Limb (tissue), 2 donors: ENCODE results near the gene RBM14.
"Not testable (repeated sequence)": the region's sequence is repeated elsewhere in the genome, so short reads cannot be mapped to it uniquely, and the experiment has no call there.

Source experiments
- DNase-seq, 2 donors: peaks; one replicate each; pipeline ENCODE4 v3.0.0-alpha.2; 2016; ENCODE audit errors: extremely low spot score in 2 of 2

RBM14 gene

DNA sequence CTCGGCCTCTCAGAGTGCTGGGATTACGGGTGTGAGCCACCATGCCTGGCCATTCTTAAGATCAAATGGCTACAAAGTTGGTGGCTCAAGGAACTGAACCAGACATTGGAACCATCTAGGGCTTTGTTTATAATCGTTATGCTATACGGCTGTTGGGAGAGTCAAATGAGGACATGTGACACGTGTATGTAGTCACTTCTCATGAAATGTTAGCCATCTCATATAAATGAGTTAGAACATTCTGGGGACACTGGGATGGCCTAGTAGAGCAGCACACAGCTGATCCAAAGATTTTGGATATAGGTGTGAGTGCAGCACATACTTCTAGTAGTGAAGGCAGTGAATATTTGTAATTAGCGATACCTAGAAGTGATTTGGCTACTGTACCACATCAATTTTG, 15.5 kb downstream of the RBM14 start:
- no peak for DNase-seq

DNA sequence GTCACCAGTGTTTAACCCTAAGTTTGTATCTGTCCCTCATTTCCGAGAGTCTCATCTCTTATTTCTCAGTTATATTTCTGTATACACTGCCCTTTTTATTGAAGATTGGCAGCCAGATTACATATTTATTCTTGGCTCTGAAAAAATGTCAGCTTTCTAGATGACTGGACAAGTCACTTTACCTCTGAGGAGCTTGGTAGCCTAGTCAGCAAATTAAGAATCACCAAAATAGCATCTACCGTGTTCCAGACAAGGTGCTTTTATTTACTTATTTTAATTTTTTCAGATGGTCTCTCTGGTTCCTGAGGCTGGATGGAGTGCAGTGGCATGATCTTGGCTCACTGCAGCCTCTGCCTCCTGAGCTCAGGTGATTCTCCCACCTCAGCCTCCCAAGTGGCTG, 16.5 kb downstream of the RBM14 start:
- DNase-seq = no peak

DNA sequence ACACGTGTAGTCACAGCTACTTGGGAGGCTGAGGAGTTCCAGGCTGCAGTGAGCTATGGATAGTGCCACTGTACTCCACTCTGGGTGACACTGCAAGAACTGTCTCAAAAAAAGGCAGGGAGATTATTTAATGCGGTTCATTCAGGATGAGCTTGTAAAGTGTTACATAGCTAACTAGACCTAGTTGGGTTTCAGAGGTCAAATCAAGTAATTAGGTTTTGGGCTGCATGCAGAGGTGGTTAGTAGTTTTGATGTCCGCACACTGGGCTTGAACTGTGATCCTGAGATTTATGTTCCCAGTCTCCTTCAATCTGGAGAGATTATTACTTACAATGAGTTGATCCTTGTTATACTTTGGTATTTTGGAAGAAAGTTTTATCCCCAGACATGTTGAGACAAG, 20.0 kb downstream of the RBM14 start:
- no peak for DNase-seq

DNA sequence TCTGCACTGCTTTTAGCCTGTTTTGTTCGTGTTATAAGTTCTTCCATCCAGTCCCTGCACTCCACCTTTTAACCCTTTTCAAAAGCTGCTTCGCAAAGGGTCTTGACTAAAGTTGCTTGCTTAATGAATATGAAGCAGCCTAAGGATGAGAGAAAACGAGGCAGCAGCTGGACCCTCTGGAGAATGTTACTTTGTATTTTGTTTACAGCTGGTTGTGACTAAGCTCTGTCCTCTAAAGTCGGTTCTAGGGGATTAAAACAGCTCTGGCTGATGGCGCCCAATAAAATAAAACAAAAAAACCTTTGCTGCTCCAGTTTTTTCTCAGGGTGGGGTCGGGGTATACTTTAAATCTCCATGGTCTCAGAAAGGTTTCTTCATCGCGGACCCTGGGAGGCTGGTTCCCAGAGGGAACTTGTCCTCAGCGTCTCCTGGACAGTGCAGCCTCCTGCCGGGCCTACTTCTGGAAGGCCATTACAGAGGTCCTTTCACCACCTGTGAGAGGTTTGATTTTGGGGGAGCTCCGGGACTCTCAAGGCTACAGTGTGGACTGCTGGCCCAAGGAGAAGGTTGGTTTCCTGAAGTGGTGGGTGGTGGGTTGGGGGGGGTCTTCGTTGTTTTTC, 21.2 kb downstream of the RBM14 start:
- DNase-seq = no peak

DNA sequence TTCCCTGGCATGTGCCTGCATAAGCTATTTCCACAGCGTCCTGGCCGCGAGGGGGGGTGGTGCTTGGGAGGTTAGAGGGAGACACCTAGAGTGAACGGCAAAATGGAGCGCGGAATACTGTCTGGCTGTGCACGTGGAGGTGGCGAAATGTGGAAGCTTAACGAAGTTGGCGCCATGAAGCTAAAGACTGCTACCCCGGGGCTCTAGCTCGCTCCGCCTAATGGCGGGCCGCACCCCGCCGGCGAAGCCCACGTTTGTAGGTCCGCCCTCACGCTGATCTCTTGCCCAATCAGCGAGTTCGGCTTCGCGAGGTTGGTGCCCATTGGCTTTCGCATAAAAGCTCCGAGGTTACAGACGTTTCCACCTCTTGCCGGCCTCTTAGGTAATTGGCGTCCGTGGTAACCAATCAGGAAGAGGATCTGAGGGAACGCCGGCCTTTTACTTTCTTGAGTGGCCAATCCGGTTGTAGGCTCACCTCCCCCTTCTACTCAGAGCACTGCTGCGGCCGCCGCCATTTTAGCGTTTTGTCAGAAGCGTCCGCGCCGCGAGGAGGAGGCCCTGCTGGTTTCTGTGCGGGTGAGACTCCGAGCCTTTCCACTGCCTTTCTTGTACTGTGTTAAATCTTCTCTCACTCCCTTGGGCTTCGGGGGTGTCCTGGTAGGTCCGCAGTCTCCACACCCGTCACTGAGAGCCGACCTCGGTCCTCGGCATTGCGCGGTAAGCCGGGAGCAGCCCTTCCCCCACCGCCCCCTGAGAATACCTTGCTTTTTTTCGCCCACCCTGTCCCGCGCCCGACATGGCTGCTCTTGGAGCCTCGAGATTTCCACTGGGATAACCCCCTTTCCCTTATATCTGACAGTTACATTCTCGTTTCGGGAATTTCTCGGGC, 22.0 kb downstream of the RBM14 start, which contains the start of gene RBM4:
TSS of gene RBM4 (plus strand) at position 527 of the 889 bp plus-strand sequence. CDS start 1,009 bp downstream, outside the sequence.
- peak; percentile 98 to 99 for DNase-seq

DNA sequence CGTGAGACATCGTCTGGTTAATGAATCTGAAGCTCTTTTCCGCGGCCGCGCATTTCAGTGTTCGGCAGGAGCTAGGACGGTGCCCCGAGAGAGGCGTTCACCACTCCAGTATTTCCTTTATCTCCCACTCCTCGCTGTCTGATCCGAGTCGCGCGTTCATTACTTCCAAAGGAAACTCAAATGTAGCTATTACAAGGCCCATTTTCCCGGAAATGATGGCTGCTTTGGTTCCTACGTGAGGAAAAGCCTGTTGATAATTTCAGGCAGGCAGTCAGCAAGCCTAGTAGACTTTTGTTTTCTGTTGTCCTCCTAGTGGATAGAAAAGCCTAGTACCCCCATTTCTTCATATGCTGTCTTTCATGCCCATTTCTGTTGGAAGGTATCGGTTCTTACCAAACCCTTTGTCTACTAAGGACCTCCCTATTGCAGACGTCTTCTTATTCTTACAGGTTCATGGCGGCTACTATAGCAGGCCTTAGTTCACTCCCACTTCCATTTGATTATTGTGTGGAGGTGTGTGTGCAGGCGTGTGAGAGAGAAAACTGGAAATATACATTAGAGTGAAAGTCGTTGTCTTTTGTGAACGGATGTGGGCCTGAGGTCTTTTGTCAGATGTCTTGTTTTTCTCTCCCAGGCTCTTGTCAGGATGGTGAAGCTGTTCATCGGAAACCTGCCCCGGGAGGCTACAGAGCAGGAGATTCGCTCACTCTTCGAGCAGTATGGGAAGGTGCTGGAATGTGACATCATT, 22.8 kb downstream of the RBM14 start:
- peak in 1 of 2 donors; percentile 34 for DNase-seq

DNA sequence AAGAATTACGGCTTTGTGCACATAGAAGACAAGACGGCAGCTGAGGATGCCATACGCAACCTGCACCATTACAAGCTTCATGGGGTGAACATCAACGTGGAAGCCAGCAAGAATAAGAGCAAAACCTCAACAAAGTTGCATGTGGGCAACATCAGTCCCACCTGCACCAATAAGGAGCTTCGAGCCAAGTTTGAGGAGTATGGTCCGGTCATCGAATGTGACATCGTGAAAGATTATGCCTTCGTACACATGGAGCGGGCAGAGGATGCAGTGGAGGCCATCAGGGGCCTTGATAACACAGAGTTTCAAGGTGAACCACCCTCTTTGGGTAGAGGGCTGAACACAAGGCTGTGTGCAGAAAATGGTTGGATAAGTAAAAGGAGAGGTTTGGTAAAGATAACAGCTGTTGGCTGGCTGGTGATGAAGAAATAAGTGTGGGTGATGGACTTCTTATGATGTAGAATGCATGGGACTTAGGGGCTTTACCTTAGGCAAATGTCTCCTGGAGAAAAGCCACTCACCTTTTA, 23.4 kb downstream of the RBM14 start:
- not testable (repeated sequence) for DNase-seq

DNA sequence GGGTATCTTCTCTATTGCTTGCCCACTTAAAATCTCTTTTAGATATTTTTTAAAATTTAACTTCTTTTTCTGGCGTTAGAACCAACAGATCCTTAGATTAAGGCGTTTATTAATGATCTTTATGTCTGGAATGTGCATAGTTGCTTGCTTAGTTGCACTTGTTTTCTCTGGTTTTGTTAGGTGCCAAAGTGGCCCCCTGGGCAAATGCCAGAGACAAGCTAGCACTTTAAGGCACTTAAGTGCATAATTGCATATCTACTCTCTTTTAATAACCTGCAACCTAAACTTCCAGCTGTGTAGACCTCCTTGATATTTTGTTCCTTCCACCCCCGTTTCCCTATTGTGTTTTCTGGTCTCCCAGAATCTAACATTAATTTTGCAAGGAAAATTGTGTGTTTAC, 25.4 kb downstream of the RBM14 start:
- DNase-seq = no peak

DNA sequence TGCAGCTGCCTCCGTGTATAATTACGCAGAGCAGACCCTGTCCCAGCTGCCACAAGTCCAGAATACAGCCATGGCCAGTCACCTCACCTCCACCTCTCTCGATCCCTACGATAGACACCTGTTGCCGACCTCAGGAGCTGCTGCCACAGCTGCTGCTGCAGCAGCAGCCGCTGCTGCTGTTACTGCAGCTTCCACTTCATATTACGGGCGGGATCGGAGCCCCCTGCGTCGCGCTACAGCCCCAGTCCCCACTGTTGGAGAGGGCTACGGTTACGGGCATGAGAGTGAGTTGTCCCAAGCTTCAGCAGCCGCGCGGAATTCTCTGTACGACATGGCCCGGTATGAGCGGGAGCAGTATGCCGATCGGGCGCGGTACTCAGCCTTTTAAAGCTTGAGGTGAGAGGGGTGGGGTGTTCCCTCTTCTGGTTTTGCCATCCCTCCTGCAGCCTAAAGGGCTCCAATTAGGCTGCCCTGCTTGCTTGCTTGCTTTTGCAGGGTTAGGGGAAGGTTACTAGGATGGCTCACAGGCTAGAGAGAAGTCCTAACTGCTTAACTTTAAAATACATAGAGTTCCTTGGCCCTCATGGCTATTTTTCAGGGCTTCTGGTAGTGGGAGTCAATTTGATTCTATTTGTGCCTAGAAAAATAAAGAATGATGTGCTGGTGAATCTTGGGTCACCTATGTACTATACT, 27.5 kb downstream of the RBM14 start:
- DNase-seq = peak in 1 of 2 donors; percentile 33

DNA sequence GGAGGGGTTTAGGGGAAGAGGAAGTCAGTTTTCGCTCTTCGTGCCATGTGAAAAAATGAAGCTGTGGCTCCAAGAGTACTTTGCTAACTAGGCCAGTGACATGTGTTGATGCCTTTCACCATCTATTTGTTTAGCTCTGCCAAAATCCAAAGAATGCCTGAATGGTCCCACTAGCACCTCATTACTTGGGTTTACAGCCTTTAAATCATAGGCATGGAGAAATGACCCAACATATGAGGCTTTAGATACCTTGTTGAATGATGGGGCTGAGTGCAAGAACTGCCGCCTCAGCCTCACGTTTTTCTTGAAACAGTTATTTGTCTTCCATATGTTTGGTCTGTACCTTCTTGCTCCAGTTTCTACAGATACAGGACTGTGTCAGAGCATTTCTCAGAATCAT, 30.4 kb downstream of the RBM14 start:
- no peak for DNase-seq

DNA sequence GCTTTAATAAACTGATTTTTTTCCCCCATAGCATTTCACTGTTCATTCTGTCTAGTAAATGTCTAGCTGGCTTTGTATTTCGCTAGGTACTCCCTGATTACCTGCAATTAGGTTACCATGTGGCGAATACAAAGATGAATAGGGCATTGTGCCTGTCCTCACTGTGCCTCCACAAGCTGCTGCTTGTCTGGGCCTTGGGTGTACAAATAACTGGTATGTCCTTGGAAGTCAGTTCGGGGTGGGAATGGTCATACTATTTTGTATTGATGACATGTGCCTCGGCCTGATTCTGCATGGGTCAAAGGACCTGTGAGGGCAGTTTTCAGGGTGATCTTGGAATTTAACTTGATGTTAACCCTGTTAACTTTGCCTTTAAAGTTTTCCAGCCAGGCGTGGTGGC, 33.5 kb downstream of the RBM14 start:
- no peak for DNase-seq

DNA sequence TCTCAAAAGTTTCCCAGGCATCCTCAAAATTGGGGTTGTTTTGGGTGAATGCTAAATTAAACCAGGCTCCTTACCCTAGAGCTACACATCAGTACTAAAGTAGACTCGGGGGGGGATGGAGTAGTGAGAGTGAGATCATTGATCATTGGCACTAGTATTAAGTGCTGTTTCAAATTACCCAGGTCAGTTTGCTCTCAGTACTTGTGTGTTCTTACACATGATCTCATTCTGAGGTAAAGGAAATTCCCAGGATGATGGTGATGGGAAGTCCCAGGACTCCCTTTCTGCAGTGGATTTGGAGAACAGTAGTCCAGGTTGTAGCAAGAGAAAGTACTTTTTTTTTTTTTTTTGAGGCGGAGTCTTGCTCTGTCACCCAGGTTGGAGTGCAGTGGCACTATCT, 34.6 kb downstream of the RBM14 start:
- no peak for DNase-seq

DNA sequence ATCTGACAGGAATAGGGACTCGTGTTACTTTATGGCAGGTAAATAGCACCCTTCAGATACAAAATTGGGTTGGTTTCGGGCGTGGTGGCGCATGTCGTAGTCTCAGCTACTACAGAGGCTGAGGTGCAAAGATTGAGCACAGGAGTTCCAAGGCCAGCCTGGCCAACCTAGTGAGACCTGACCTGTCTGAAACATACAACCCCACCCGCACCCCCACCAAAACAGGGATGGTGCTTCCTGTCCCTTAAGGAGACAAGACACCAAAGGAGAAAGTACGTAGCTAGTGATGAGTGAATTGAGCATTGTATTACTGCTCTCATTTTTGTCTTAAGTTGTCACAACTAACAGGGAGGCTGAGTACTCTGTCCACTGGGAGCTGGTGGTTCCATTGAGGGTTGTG, 36.2 kb downstream of the RBM14 start:
- no peak for DNase-seq

DNA sequence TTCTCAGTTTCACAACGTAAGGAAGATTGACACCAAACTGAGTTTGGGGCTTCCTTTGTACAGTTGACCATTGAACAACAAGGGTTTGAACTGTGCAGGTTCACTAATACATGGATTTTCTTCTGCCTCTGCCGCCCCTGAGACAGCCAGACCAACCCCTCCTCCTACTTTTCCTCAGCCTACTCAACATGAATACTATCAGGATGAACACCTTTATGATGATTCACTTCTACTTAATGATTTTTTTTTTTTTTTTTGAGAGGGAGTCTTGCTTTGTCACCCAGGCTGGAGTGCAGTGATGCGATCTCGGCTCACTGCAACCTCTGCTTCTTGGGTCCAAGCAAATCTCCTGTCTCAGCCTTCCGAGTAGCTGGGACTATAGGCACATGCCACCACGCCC, 36.7 kb downstream of the RBM14 start:
- DNase-seq = no peak

DNA sequence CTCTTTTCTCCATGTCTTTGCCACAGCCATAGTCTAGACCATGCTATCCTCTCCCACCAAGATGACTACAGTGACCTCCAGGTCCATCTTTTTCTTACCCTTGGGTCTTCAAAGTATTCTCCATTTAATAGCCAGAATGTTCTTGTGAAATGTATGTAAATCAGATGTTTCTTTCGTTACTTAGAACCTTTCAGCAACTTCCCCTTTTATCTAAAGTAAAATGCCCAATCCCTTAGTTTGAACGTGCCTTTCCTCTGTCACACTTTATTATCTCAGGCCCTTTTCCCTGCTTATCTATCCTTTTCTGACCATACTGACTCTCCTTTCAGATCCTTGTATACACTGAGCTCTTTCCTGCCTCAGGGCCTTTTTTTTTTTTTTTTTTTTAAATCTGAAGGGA, 43.3 kb downstream of the RBM14 start:
- no peak for DNase-seq

DNA sequence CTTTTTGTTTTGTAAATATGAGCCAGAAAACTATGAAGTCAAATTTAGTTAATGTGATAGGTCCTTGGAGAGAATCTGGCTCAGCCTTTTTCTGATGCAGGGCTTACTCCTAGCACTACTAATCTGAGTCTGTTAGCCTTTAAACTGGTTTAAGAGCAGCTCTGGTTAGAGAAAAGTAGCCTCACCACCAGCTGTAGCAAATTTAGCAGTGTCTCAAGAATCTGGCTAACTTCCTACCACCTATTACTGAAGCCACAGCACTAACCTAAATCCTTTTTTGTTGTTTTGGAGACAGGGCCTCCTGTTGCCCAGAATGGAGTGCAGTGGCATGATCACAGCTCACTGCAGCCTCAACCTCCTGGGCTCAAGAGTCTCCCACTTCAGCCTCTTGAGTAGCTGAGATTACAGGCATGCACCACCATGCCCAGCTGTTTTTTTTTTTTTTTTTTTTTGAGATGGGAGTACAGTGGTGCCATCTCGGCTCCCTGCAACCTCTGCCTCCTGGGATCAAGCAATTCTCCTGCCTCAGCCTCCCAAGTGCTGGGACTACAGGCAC, 47.4 kb downstream of the RBM14 start:
- no peak for DNase-seq

DNA sequence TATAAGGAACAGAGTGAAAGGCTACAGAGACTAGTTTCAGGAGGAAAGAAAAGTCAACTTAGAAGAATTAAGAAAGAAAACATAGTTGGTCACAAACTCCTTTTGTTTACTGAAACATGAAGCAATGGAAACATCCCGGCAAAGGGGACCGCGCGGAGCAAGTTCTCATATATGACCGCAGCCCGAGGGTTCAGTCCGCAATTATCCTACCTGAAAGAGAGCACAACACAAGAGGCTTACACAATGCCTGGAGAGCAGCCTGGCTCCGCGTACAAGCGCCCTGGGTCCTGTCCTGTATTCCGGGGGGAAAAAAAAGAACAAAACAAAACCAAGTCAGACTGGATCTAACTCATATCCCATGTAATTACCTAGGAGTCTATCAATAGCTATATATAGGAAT, 48.9 kb downstream of the RBM14 start:
- DNase-seq = no peak

DNA sequence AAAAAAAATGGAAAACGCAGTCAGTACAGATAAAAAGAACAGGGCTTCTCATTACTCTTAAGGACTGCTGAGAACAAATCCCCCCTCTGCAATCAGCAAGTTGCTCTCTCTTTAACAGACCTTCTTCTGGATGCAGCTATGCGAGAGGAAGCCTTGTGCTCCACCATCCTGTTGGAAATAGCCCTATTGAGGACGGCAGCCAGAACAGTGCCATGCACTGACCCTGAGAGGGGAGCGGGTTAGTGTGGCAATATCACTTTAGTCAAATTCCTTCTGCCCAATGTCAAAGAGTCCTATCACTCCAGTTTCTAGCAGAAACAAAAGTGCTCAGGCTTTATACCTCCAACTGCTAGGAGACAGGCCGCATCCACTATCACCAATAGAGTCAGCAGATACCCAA, 54.4 kb downstream of the RBM14 start:
- no peak for DNase-seq

DNA sequence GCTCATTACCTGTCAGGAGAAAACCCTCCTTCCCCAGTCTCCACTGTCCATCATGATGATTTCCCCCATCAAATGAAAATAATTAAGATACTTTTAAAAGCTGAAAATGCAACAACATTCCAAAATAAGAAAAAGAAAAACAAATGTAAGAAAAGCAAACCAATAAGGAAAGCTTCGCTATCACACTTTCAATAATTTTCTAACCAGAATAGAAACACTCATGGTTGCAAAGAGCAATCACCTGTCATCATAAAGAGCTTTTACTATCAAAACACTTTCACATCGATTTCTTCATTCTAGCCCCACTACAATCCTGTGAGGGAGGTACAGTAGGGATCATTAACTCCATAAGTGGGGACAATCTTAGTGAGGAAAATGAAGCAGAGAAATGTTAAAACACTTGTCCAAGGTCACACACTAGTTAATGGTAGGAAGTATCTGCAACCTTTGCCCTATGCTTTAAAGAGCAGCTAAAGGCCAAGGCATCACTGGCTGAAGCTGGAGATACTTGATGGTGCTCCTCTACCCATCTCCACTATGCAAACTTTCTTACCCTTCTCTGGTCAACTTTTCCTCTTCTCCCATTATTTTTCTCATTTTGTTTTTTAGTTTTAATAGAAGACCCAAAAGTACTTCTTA, 58.7 kb downstream of the RBM14 start:
- no peak for DNase-seq

DNA sequence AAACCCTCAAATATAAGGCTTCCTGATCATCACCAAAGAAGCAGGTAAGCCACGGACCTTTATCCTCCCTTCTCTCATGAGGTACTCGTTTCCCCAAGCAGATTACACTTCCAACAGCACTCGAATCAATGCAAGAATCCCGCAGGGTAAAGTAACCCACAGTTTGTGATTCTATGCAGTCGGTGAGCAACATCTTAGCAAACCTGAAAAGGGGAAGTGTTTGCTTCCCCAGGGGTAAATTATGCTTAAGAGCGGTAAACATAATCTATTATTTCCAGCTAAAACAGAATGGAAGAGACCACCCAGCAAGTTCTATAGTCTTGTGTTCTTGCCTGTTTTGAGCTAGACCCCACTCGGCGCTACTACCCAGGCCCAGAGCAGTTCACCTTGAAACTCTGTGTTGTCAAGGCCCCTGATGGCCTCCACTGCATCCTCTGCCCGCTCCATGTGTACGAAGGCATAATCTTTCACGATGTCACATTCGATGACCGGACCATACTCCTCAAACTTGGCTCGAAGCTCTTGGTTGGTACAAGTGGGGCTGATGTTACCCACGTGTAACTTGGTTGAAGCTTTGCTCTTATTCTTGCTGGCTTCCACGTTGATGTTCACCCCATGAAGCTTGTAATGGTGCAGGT, 60.0 kb downstream of the RBM14 start:
- no peak for DNase-seq
